ENCODE results near the gene ATPAF2.

DNA sequence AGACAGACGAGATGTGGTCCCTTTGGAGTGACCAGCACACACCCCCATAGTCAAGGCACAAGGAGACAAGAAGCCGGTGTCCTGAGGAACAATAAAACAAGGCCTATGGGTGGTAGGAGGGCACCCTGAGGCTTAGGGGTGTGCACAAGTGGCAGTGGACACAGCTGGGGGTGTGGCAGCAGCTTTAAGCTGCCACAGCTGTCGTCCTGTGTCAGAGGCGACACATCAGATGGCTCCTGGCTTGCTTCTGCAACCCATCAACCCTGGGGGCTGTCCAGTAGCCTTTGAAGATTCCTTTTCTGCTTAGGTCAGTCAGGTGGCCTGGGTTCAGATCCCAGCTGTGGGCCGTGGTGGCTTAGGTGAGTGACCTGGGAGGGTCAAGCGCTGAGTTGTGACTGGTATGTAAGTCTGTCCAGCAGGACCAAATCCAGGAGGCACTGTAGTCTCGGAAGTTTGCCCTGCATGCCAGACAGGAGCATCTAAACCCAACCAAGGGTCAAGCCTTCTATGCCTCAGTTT, 50.5 kb downstream of the ATPAF2 start:
- TF ChIP-seq, protein P1, sequence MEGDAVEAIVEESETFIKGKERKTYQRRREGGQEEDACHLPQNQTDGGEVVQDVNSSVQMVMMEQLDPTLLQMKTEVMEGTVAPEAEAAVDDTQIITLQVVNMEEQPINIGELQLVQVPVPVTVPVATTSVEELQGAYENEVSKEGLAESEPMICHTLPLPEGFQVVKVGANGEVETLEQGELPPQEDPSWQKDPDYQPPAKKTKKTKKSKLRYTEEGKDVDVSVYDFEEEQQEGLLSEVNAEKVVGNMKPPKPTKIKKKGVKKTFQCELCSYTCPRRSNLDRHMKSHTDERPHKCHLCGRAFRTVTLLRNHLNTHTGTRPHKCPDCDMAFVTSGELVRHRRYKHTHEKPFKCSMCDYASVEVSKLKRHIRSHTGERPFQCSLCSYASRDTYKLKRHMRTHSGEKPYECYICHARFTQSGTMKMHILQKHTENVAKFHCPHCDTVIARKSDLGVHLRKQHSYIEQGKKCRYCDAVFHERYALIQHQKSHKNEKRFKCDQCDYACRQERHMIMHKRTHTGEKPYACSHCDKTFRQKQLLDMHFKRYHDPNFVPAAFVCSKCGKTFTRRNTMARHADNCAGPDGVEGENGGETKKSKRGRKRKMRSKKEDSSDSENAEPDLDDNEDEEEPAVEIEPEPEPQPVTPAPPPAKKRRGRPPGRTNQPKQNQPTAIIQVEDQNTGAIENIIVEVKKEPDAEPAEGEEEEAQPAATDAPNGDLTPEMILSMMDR (IDR thresholded peaks at IDR 0.05) = no peak
- TF ChIP-seq CEBPB (IDR thresholded peaks at IDR 0.05) (no peak), JUN (IDR thresholded peaks at IDR 0.05) (no peak), HOXB5 (CRISPR knock-in tag; IDR thresholded peaks at IDR 0.05) (no peak), CHD2 (IDR thresholded peaks at IDR 0.05; ENCODE audit: low read length, partially characterized antibody) (no peak), HDAC2 (IDR thresholded peaks at IDR 0.05) (no peak), POLR2A (IDR thresholded peaks at IDR 0.05; ENCODE audit: low read length) (no peak), MYC (IDR thresholded peaks at IDR 0.05; ENCODE audit: borderline replicate concordance, low read length) (no peak), CBX2 (IDR thresholded peaks at IDR 0.05; ENCODE audit: borderline replicate concordance, low read depth) (no peak), SREBF2 (IDR thresholded peaks at IDR 0.05) (no peak)
- TF ChIP-seq, protein P2, sequence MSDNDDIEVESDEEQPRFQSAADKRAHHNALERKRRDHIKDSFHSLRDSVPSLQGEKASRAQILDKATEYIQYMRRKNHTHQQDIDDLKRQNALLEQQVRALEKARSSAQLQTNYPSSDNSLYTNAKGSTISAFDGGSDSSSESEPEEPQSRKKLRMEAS (IDR thresholded peaks at IDR 0.05) = no peak
- TF ChIP-seq, protein P3, sequence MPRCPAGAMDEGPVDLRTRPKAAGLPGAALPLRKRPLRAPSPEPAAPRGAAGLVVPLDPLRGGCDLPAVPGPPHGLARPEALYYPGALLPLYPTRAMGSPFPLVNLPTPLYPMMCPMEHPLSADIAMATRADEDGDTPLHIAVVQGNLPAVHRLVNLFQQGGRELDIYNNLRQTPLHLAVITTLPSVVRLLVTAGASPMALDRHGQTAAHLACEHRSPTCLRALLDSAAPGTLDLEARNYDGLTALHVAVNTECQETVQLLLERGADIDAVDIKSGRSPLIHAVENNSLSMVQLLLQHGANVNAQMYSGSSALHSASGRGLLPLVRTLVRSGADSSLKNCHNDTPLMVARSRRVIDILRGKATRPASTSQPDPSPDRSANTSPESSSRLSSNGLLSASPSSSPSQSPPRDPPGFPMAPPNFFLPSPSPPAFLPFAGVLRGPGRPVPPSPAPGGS (IDR thresholded peaks at IDR 0.05) = no peak
- TF ChIP-seq, protein P4, sequence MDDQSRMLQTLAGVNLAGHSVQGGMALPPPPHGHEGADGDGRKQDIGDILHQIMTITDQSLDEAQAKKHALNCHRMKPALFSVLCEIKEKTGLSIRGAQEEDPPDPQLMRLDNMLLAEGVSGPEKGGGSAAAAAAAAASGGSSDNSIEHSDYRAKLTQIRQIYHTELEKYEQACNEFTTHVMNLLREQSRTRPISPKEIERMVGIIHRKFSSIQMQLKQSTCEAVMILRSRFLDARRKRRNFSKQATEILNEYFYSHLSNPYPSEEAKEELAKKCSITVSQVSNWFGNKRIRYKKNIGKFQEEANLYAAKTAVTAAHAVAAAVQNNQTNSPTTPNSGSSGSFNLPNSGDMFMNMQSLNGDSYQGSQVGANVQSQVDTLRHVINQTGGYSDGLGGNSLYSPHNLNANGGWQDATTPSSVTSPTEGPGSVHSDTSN (IDR thresholded peaks at IDR 0.05) = no peak
